Activated T-cell treated with anti-CD3 and anti-CD28 coated beads, Interleukin-2, amount 50 U/mL, for 24 hours (primary cell): ENCODE measurements around the gene SIDT1.

Experiments
- DNase-seq: peaks from one replicate; pipeline ENCODE4 v3.0.0-alpha.2; 2020
- H3K27ac Mint-ChIP-seq: 2 replicates; pipeline ENCODE4 v1.8.0; 2020; ENCODE audit warnings: mild to moderate bottlenecking, mixed read lengths
- H3K27me3 Mint-ChIP-seq: 2 replicates; pipeline ENCODE4 v1.8.0; 2020; ENCODE audit warnings: mixed read lengths
- H3K36me3 Mint-ChIP-seq: 2 replicates; pipeline ENCODE4 v1.8.0; 2020; ENCODE audit warnings: low read depth, mixed read lengths
- H3K4me1 Mint-ChIP-seq: 2 replicates; pipeline ENCODE4 v1.8.0; 2020; ENCODE audit warnings: low read depth, mixed read lengths
- H3K4me3 Mint-ChIP-seq: 2 replicates; pipeline ENCODE4 v1.8.0; 2020; ENCODE audit warnings: mild to moderate bottlenecking, moderate library complexity, mixed read lengths
- H3K9me3 Mint-ChIP-seq: 2 replicates; pipeline ENCODE4 v1.8.0; 2020; ENCODE audit warnings: mixed read lengths

SIDT1 gene

DNA sequence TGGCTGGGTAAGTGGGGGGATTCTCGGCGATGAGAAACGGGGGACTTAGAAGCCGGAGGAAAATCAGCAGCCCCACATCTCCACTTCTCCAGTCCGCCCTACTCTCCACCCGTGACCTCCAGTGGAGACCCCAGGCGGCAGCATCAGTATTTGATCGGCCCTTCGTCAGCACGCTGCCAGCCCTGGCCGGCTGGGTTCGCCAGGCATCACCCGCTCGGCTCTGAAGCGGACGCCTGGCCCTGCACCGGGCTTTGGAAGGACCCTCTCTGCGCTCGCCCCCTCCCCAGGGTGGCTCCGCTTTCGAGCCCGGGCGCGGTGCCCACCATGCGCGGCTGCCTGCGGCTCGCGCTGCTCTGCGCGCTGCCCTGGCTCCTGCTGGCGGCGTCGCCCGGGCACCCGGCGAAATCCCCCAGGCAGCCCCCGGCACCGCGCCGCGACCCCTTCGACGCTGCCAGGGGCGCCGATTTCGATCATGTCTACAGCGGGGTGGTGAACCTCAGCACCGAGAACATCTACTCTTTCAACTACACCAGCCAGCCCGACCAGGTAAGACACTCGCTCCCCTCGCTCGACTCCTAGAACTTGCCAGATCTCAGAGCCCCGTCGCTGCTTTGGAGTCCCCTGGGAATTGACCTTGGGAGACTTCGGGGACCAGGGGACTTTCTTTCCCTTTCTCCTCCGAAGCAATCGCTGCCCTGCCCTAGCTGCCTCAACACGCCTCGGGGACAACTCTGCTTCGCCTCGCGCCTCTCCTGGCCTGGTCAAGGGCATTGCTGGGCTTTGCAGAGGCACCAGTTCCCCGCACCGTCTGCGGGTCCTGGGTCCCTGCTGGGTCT lies 561 bp downstream of the SIDT1 start:
- H3K27me3 Mint-ChIP-seq, result no peaks in the 10 kb centered on the region
- peak; percentile 73 for DNase-seq
- peak overlapping the region; percentile 96 for H3K27ac Mint-ChIP-seq
- peaks cover 54% of the 10 kb centered on the region for H3K4me1 Mint-ChIP-seq
- H3K9me3 Mint-ChIP-seq, result no peaks in the 10 kb centered on the region
- H3K36me3 Mint-ChIP-seq, result peaks cover 27% of the 10 kb centered on the region
- H3K4me3 Mint-ChIP-seq, result peak overlapping the region; percentile 97

DNA sequence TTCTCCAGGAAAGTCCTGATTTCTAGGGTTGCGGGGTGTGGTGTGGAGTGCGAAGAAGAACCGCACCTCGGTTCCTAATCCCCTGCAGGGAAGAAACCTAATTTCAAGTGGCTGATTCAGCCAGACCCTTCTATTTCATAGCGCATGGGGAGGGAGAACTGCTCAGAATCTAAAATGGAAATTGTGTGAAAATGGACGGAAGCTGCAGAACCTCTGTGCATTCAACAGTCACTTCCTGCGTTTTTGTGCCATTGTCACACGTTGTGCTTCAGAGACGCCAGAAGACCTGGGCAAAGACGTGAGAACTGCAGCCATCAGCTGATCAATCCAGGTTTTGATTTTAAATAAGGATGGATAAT lies 1.2 kb downstream of the SIDT1 start:
- H3K27ac Mint-ChIP-seq, result peak overlapping the region; percentile 95
- no peaks in the 10 kb centered on the region for H3K9me3 Mint-ChIP-seq
- DNase-seq, result no peak
- no peaks in the 10 kb centered on the region for H3K27me3 Mint-ChIP-seq
- H3K4me3 Mint-ChIP-seq, result peak overlapping the region; percentile 97
- peaks cover 59% of the 10 kb centered on the region for H3K4me1 Mint-ChIP-seq
- peaks cover 28% of the 10 kb centered on the region for H3K36me3 Mint-ChIP-seq

DNA sequence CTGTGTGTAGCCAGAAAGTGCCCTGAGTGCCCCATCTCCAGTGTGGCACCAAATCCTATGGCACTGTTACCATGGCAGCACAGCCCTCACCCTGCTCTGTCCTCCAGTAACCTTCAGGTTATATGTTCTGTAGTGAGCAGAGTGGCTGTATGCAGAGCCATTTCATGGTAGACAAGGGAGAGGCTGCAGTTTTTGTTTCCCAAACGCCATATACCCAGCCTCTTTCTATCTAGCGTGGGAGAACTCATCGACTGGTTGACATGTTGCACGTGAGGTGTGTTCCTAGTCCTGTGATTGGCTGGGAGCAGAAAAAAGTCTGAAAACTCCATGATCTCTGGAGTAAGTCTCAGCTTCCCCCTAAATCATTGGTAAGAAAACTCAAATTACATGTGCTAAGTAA lies 2.0 kb downstream of the SIDT1 start:
- H3K4me3 Mint-ChIP-seq, result peak overlapping the region; percentile 97
- H3K36me3 Mint-ChIP-seq, result peaks cover 33% of the 10 kb centered on the region
- H3K27me3 Mint-ChIP-seq, result no peaks in the 10 kb centered on the region
- peaks cover 60% of the 10 kb centered on the region for H3K4me1 Mint-ChIP-seq
- peak overlapping the region; percentile 95 for H3K27ac Mint-ChIP-seq
- no peaks in the 10 kb centered on the region for H3K9me3 Mint-ChIP-seq
- peak; percentile 39 for DNase-seq

GRCh38 chr3:113535898-113536297 lies 3.5 kb downstream of the SIDT1 start:
- H3K4me1 Mint-ChIP-seq, result peaks cover 61% of the 10 kb centered on the region
- H3K27me3 Mint-ChIP-seq, result no peaks in the 10 kb centered on the region
- no peaks in the 10 kb centered on the region for H3K9me3 Mint-ChIP-seq
- no peak for DNase-seq
- peaks cover 40% of the 10 kb centered on the region for H3K36me3 Mint-ChIP-seq
- no peak overlapping the region for H3K27ac Mint-ChIP-seq
- no peak overlapping the region for H3K4me3 Mint-ChIP-seq

- DNase-seq, result no peak
- Mint-ChIP-seq H3K27ac (peak overlapping the region; percentile 16), H3K9me3 (no peaks in the 10 kb centered on the region), H3K4me3 (no peak overlapping the region), H3K27me3 (no peaks in the 10 kb centered on the region), H3K4me1 (peaks cover 55% of the 10 kb centered on the region), H3K36me3 (peaks cover 47% of the 10 kb centered on the region)
These were observed 4.3 kb downstream of the SIDT1 start for GRCh38 chr3:113536627-113537101.

- Mint-ChIP-seq H3K36me3 (peaks cover 50% of the 10 kb centered on the region), H3K4me1 (peaks cover 50% of the 10 kb centered on the region), H3K27me3 (no peaks in the 10 kb centered on the region), H3K9me3 (no peaks in the 10 kb centered on the region), H3K27ac (no peak overlapping the region), H3K4me3 (no peak overlapping the region)
- DNase-seq, result no peak
These were observed 4.8 kb downstream of the SIDT1 start for GRCh38 chr3:113537155-113537554.

DNA sequence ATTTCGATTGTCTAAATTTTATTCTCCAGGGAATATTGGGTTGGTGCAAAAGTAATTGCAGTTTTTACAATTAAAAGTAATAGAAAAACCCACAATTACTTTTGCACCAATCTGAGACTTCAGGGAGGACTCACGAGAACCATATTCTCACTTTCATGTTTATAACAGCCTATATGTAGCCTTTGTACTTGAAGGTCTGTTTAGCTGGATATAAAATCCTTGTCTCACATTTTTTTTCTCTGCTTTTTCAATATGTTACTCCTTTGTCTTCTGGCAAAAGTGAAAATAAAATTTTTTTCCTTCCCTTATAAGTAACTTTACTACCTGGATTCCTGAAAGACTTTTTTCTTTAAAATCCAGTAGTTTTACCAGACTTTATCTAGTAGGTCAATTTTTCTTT lies 9.2 kb downstream of the SIDT1 start:
- Mint-ChIP-seq H3K36me3 (peaks cover 51% of the 10 kb centered on the region), H3K4me1 (peaks cover 41% of the 10 kb centered on the region), H3K27me3 (no peaks in the 10 kb centered on the region), H3K27ac (no peak overlapping the region), H3K4me3 (no peak overlapping the region), H3K9me3 (peaks cover 4% of the 10 kb centered on the region)
- DNase-seq, result no peak

GRCh38 chr3:113545594-113545993 lies 13.2 kb downstream of the SIDT1 start:
- DNase-seq, result no peak
- H3K9me3 Mint-ChIP-seq, result peaks cover 4% of the 10 kb centered on the region
- peaks cover 47% of the 10 kb centered on the region for H3K4me1 Mint-ChIP-seq
- H3K36me3 Mint-ChIP-seq, result peaks cover 36% of the 10 kb centered on the region
- no peaks in the 10 kb centered on the region for H3K27me3 Mint-ChIP-seq
- H3K4me3 Mint-ChIP-seq, result no peak overlapping the region
- no peak overlapping the region for H3K27ac Mint-ChIP-seq

GRCh38 chr3:113546414-113546893 lies 14.1 kb downstream of the SIDT1 start:
- no peak for DNase-seq
- Mint-ChIP-seq H3K27me3 (no peaks in the 10 kb centered on the region), H3K4me3 (peak overlapping the region; percentile 49), H3K4me1 (peaks cover 50% of the 10 kb centered on the region), H3K27ac (peak overlapping the region; percentile 76), H3K9me3 (peaks cover 4% of the 10 kb centered on the region), H3K36me3 (peaks cover 31% of the 10 kb centered on the region)

GRCh38 chr3:113548501-113548900 lies 16.1 kb downstream of the SIDT1 start:
- Mint-ChIP-seq H3K36me3 (peaks cover 18% of the 10 kb centered on the region), H3K27ac (no peak overlapping the region), H3K27me3 (no peaks in the 10 kb centered on the region), H3K4me1 (peaks cover 55% of the 10 kb centered on the region), H3K9me3 (no peaks in the 10 kb centered on the region), H3K4me3 (no peak overlapping the region)
- no peak for DNase-seq

- Mint-ChIP-seq H3K27me3 (no peaks in the 10 kb centered on the region), H3K36me3 (peaks cover 6% of the 10 kb centered on the region), H3K4me1 (peaks cover 46% of the 10 kb centered on the region), H3K4me3 (no peak overlapping the region), H3K27ac (no peak overlapping the region), H3K9me3 (no peaks in the 10 kb centered on the region)
- DNase-seq, result no peak
These were observed 19.5 kb downstream of the SIDT1 start for GRCh38 chr3:113551820-113552219.

GRCh38 chr3:113552851-113553250 lies 20.5 kb downstream of the SIDT1 start:
- no peak overlapping the region for H3K27ac Mint-ChIP-seq

GRCh38 chr3:113555138-113555537 lies 22.8 kb downstream of the SIDT1 start:
- Mint-ChIP-seq H3K27me3 (no peaks in the 10 kb centered on the region), H3K36me3 (peaks cover 4% of the 10 kb centered on the region), H3K27ac (no peak overlapping the region), H3K9me3 (no peaks in the 10 kb centered on the region), H3K4me3 (no peak overlapping the region), H3K4me1 (peaks cover 40% of the 10 kb centered on the region)
- no peak for DNase-seq

More at GRCh38 chr3:113552851-113553250, 20.5 kb downstream of the SIDT1 start:
- H3K36me3 Mint-ChIP-seq, result peaks cover 6% of the 10 kb centered on the region
- DNase-seq, result no peak
- no peaks in the 10 kb centered on the region for H3K27me3 Mint-ChIP-seq
- no peaks in the 10 kb centered on the region for H3K9me3 Mint-ChIP-seq
- no peak overlapping the region for H3K4me3 Mint-ChIP-seq
- H3K4me1 Mint-ChIP-seq, result peaks cover 48% of the 10 kb centered on the region

GRCh38 chr3:113556316-113556945 lies 24.1 kb downstream of the SIDT1 start:
- H3K4me1 Mint-ChIP-seq, result peaks cover 50% of the 10 kb centered on the region

GRCh38 chr3:113556946-113557335 lies 24.6 kb downstream of the SIDT1 start:
- no peaks in the 10 kb centered on the region for H3K27me3 Mint-ChIP-seq
- DNase-seq, result no peak
- no peak overlapping the region for H3K27ac Mint-ChIP-seq
- H3K4me1 Mint-ChIP-seq, result peaks cover 53% of the 10 kb centered on the region
- H3K4me3 Mint-ChIP-seq, result no peak overlapping the region
- peaks cover 4% of the 10 kb centered on the region for H3K36me3 Mint-ChIP-seq
- H3K9me3 Mint-ChIP-seq, result no peaks in the 10 kb centered on the region

More at GRCh38 chr3:113556316-113556945, 24.1 kb downstream of the SIDT1 start:
- H3K27ac Mint-ChIP-seq, result no peak overlapping the region
- H3K36me3 Mint-ChIP-seq, result peaks cover 4% of the 10 kb centered on the region
- H3K4me3 Mint-ChIP-seq, result no peak overlapping the region
- no peak for DNase-seq
- H3K9me3 Mint-ChIP-seq, result no peaks in the 10 kb centered on the region
- no peaks in the 10 kb centered on the region for H3K27me3 Mint-ChIP-seq
